Osteocyte (in vitro differentiated cells): Measurements from ENCODE around the gene EIPR1. TPM values are rescaled to one million over a fixed set of nuclear protein-coding genes. Genes with fewer than 3 reads are reported as not detected.

Source experiments
- DNase-seq: peaks from one replicate; pipeline ENCODE4 v3.0.0; 2021; ENCODE audit warnings: mixed read lengths; ENCODE audit not compliant: unreplicated experiment; ENCODE audit errors: extremely low spot score
- H3K27ac Mint-ChIP-seq: one replicate; pipeline ENCODE4 v1.8.0; 2021; ENCODE audit warnings: mild to moderate bottlenecking, mixed read lengths; ENCODE audit not compliant: unreplicated experiment
- H3K27me3 Mint-ChIP-seq: one replicate; pipeline ENCODE4 v1.8.0; 2021; ENCODE audit warnings: mixed read lengths; ENCODE audit not compliant: unreplicated experiment
- H3K36me3 Mint-ChIP-seq: one replicate; pipeline ENCODE4 v1.8.0; 2021; ENCODE audit warnings: mixed read lengths; ENCODE audit not compliant: unreplicated experiment
- H3K4me1 Mint-ChIP-seq: one replicate; pipeline ENCODE4 v1.8.0; 2021; ENCODE audit warnings: mixed read lengths; ENCODE audit not compliant: unreplicated experiment
- H3K4me3 Mint-ChIP-seq: one replicate; pipeline ENCODE4 v1.8.0; 2021; ENCODE audit warnings: mild to moderate bottlenecking, moderate library complexity, mixed read lengths; ENCODE audit not compliant: unreplicated experiment
- H3K9me3 Mint-ChIP-seq: one replicate; pipeline ENCODE4 v1.8.0; 2021; ENCODE audit warnings: mixed read lengths; ENCODE audit not compliant: unreplicated experiment
- total RNA-seq: library from RNA; stranded (reverse); gene quantifications from 2 replicates; pipeline ENCODE4 v1.2.1, GENCODE V29; 2021
- TF ChIP-seq, protein P1 (sequence below): fragments of 200-600 bp; sonication (generic); IDR thresholded peaks from 2 replicates; pipeline ENCODE4 v1.5.0; 2021; ENCODE audit warnings: antibody characterized with exemption, mild to moderate bottlenecking, moderate library complexity

Gene EIPR1
- total RNA-seq, 1 donor from 2014 or later, result 19.9 TPM

DNA sequence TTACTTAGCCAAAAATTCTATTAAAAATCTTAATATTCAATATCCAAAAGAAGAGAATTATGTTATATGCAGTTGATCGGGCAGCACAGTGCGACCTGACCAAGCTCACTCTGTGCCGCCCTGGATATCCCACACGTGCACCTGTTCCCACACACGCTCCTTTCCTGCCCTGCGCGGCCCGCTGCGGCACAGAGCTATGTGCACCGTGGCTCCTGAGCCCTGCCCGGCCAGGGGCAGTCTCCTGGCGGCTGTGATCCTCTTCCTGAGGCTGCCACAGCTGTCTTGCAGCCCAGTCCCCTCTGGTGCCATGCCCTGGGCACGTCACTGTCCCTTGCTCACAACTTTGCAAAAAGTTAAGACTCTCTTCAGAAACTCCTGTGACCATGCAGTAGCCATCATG lies 31.2 kb upstream of the EIPR1 start:
- TF ChIP-seq, protein P1, sequence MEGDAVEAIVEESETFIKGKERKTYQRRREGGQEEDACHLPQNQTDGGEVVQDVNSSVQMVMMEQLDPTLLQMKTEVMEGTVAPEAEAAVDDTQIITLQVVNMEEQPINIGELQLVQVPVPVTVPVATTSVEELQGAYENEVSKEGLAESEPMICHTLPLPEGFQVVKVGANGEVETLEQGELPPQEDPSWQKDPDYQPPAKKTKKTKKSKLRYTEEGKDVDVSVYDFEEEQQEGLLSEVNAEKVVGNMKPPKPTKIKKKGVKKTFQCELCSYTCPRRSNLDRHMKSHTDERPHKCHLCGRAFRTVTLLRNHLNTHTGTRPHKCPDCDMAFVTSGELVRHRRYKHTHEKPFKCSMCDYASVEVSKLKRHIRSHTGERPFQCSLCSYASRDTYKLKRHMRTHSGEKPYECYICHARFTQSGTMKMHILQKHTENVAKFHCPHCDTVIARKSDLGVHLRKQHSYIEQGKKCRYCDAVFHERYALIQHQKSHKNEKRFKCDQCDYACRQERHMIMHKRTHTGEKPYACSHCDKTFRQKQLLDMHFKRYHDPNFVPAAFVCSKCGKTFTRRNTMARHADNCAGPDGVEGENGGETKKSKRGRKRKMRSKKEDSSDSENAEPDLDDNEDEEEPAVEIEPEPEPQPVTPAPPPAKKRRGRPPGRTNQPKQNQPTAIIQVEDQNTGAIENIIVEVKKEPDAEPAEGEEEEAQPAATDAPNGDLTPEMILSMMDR, result no peak
- Mint-ChIP-seq H3K27me3 (no peaks in the 10 kb centered on the region), H3K36me3 (peaks cover 31% of the 10 kb centered on the region), H3K4me3 (no peak overlapping the region), H3K27ac (no peak overlapping the region), H3K4me1 (peaks cover 7% of the 10 kb centered on the region), H3K9me3 (no peaks in the 10 kb centered on the region)
- DNase-seq, result no peak

GRCh38 chr2:3406501-3406900 lies 28.9 kb upstream of the EIPR1 start:
- Mint-ChIP-seq H3K4me3 (no peak overlapping the region), H3K27ac (no peak overlapping the region), H3K36me3 (peaks cover 42% of the 10 kb centered on the region), H3K9me3 (no peaks in the 10 kb centered on the region), H3K27me3 (no peaks in the 10 kb centered on the region), H3K4me1 (peaks cover 7% of the 10 kb centered on the region)
- TF ChIP-seq, protein P1, result no peak
- no peak for DNase-seq

DNA sequence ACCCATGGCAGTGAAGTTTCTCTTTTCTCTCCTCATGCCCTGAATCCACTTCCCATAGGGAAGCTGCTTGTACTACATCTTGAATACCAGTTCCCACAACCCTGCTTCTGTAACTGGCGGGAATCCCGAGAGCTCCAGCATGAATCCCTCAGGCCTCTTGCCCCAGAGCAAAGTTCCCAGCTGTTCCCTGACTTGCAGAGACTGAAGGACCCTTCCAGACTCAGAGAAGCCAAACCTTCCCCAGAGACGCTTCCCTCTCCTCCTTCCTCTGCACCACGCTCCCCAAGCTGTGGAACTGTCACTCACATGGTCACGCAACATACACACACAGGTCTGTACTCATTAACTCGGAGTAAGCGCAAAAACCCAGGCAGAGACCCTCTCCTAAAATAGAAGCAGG lies 28.3 kb upstream of the EIPR1 start:
- no peak overlapping the region for H3K4me3 Mint-ChIP-seq
- peaks cover 7% of the 10 kb centered on the region for H3K4me1 Mint-ChIP-seq
- peaks cover 44% of the 10 kb centered on the region for H3K36me3 Mint-ChIP-seq
- TF ChIP-seq, protein P1, result no peak
- no peaks in the 10 kb centered on the region for H3K9me3 Mint-ChIP-seq
- no peak overlapping the region for H3K27ac Mint-ChIP-seq
- no peak for DNase-seq
- no peaks in the 10 kb centered on the region for H3K27me3 Mint-ChIP-seq

GRCh38 chr2:3405307-3405706 lies 27.7 kb upstream of the EIPR1 start:
- DNase-seq, result no peak
- Mint-ChIP-seq H3K4me3 (no peak overlapping the region), H3K36me3 (peaks cover 49% of the 10 kb centered on the region), H3K4me1 (peaks cover 7% of the 10 kb centered on the region), H3K27ac (no peak overlapping the region), H3K9me3 (no peaks in the 10 kb centered on the region), H3K27me3 (no peaks in the 10 kb centered on the region)
- TF ChIP-seq, protein P1, result no peak

DNA sequence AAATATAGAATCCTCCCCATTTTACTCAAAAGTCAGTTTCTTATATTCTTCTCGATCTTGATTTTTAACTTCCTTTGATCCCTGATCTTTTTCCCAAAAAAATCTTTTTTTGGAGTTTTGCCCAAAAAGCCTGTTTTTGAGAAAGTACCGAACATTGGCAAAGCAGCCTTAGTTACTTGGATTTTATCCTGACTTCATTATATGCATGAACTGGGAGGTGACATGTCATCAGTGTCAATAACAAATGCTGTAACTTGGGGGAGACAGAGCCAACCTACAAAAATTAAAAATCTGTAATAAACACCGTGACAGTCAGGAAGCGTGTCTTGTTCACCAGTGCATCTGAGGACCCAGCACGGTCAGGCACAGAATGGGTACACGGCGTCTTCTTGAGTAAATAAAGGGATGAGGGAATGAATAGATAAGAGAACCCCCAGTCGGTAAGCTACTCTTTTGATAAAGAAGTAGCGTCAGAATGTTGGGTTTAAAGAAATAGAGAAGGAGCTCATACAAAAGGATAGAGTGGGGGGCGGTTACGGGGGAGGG lies 26.8 kb upstream of the EIPR1 start:
- Mint-ChIP-seq H3K9me3 (no peaks in the 10 kb centered on the region), H3K27me3 (no peaks in the 10 kb centered on the region)
- TF ChIP-seq, protein P1, result no peak

More for the DNA sequence above, 26.8 kb upstream of the EIPR1 start:
- Mint-ChIP-seq H3K27ac (no peak overlapping the region), H3K4me1 (peaks cover 9% of the 10 kb centered on the region), H3K36me3 (peaks cover 44% of the 10 kb centered on the region), H3K4me3 (no peak overlapping the region)
- DNase-seq, result no peak
